Measurements from ENCODE around the gene ATG14. TPM values are rescaled to one million over a fixed set of nuclear protein-coding genes. Genes with fewer than 3 reads are reported as not detected.

ATG14 gene
- total and polyA plus RNA-seq, 2 donors from 2014 or later, result 5.2 to 13.3 TPM

GRCh38 chr14:55341781-55342180 lies 69.8 kb downstream of the ATG14 start:
- Histone ChIP-seq H3K27ac (ENCODE audit: low read depth in 2 of 2, low read length in 2 of 2) (no peak overlapping the region), H3K9ac (ENCODE audit: low read length in 3 of 3) (no peak overlapping the region), H3K4me3 (ENCODE audit: low read length in 3 of 3) (no peak overlapping the region), H3K36me3 (ENCODE audit: control insufficient read depth in 2 of 3, insufficient read depth in 3 of 3, low read length in 3 of 3) (no peaks in the 10 kb centered on the region), H3K27me3 (ENCODE audit: control insufficient read depth, insufficient read depth, low read length) (no peaks in the 10 kb centered on the region), H3K9me3 (ENCODE audit: control insufficient read depth in 2 of 3, insufficient read depth in 1 of 3, low read length in 3 of 3) (no peaks in the 10 kb centered on the region), H3K4me1 (ENCODE audit: control insufficient read depth in 2 of 3, insufficient read depth in 2 of 3, low read depth in 1 of 3, low read length in 3 of 3) (peaks cover 0 to 11% (median 4%) of the 10 kb centered on the region in 3 donors)
- intact Hi-C loops (cut with DNase I), result no loop called here
- no peak for DNase-seq
- no peak for FAIRE-seq
- TF ChIP-seq CTCF (IDR thresholded peaks at IDR 0.05; ENCODE audit: borderline replicate concordance, extremely low read depth, insufficient read depth), result no peak

- TF ChIP-seq CTCF (IDR thresholded peaks at IDR 0.05; ENCODE audit: borderline replicate concordance, extremely low read depth, insufficient read depth), result no peak
Measured at GRCh38 chr14:55340482-55340881, 71.1 kb downstream of the ATG14 start.

GRCh38 chr14:55339770-55340169 lies 71.9 kb downstream of the ATG14 start:
- Histone ChIP-seq H3K36me3 (ENCODE audit: control insufficient read depth in 2 of 3, insufficient read depth in 3 of 3, low read length in 3 of 3) (no peaks in the 10 kb centered on the region), H3K27ac (ENCODE audit: low read depth in 2 of 2, low read length in 2 of 2) (no peak overlapping the region), H3K4me1 (ENCODE audit: control insufficient read depth in 2 of 3, insufficient read depth in 2 of 3, low read depth in 1 of 3, low read length in 3 of 3) (peaks cover 4 to 22% (median 4%) of the 10 kb centered on the region in 3 donors), H3K9ac (ENCODE audit: low read length in 3 of 3) (no peak overlapping the region), H3K27me3 (ENCODE audit: control insufficient read depth, insufficient read depth, low read length) (no peaks in the 10 kb centered on the region), H3K9me3 (ENCODE audit: control insufficient read depth in 2 of 3, insufficient read depth in 1 of 3, low read length in 3 of 3) (no peaks in the 10 kb centered on the region), H3K4me3 (ENCODE audit: low read length in 3 of 3) (no peak overlapping the region)
- no peak for FAIRE-seq
- intact Hi-C loops (cut with DNase I), result no loop called here
- peak in 1 of 5 donors; percentile 25 for DNase-seq
- no peak for TF ChIP-seq CTCF (IDR thresholded peaks at IDR 0.05; ENCODE audit: borderline replicate concordance, extremely low read depth, insufficient read depth)

More at GRCh38 chr14:55340482-55340881, 71.1 kb downstream of the ATG14 start:
- H3K36me3 ChIP-seq (ENCODE audit: control insufficient read depth in 2 of 3, insufficient read depth in 3 of 3, low read length in 3 of 3), result no peaks in the 10 kb centered on the region
- no peak for DNase-seq
- H3K4me1 ChIP-seq (ENCODE audit: control insufficient read depth in 2 of 3, insufficient read depth in 2 of 3, low read depth in 1 of 3, low read length in 3 of 3), result peaks cover 0 to 17% (median 0%) of the 10 kb centered on the region in 3 donors
- H3K27ac ChIP-seq (ENCODE audit: low read depth in 2 of 2, low read length in 2 of 2), result no peak overlapping the region
- FAIRE-seq, result no peak
- intact Hi-C loops (cut with DNase I), result no loop called here
- H3K4me3 ChIP-seq (ENCODE audit: low read length in 3 of 3), result no peak overlapping the region
- H3K27me3 ChIP-seq (ENCODE audit: control insufficient read depth, insufficient read depth, low read length), result no peaks in the 10 kb centered on the region
- no peaks in the 10 kb centered on the region for H3K9me3 ChIP-seq (ENCODE audit: control insufficient read depth in 2 of 3, insufficient read depth in 1 of 3, low read length in 3 of 3)
- no peak overlapping the region for H3K9ac ChIP-seq (ENCODE audit: low read length in 3 of 3)

- no peak for FAIRE-seq
- peaks cover 10 to 41% (median 13%) of the 10 kb centered on the region in 3 donors for H3K4me1 ChIP-seq (ENCODE audit: control insufficient read depth in 2 of 3, insufficient read depth in 2 of 3, low read depth in 1 of 3, low read length in 3 of 3)
Measured at GRCh38 chr14:55336691-55337090, 74.9 kb downstream of the ATG14 start.

More at GRCh38 chr14:55336691-55337090, 74.9 kb downstream of the ATG14 start:
- intact Hi-C loops (cut with DNase I), result no loop called here
- Histone ChIP-seq H3K9me3 (ENCODE audit: control insufficient read depth in 2 of 3, insufficient read depth in 1 of 3, low read length in 3 of 3) (no peaks in the 10 kb centered on the region), H3K27ac (ENCODE audit: low read depth in 2 of 2, low read length in 2 of 2) (no peak overlapping the region), H3K36me3 (ENCODE audit: control insufficient read depth in 2 of 3, insufficient read depth in 3 of 3, low read length in 3 of 3) (no peaks in the 10 kb centered on the region), H3K9ac (ENCODE audit: low read length in 3 of 3) (peak overlapping the region in 1 of 3 donors; percentile 16), H3K27me3 (ENCODE audit: control insufficient read depth, insufficient read depth, low read length) (no peaks in the 10 kb centered on the region), H3K4me3 (ENCODE audit: low read length in 3 of 3) (no peak overlapping the region)
- no peak for TF ChIP-seq CTCF (IDR thresholded peaks at IDR 0.05; ENCODE audit: borderline replicate concordance, extremely low read depth, insufficient read depth)
- no peak for DNase-seq

Measured in kidney (tissue), 14 donors.